Activated CD4-positive, alpha-beta memory T cell treated with anti-CD3 and anti-CD28 coated beads, Interleukin-2, amount 10 ng/mL, durations not matched to agents 7 days and 5 days (primary cell): ENCODE measurements around the gene GORAB. TPM values are rescaled to one million over a fixed set of nuclear protein-coding genes. Genes with fewer than 3 reads are reported as not detected.

ENCODE experiments used
- CTCF ChIA-PET: fragments of 350-600 bp; sonication (Branson Sonifier 250); formaldehyde crosslinking; loops from one replicate; lab custom pipeline; 2021; ENCODE audit warnings: antibody characterized with exemption, inconsistent platforms; lab: Charles Lee
- POLR2A ChIA-PET: fragments of 350-600 bp; sonication (Branson Sonifier 250); formaldehyde crosslinking; loops from one replicate; lab custom pipeline; 2021; ENCODE audit warnings: antibody characterized with exemption; lab: Charles Lee
- DNase-seq: peaks from one replicate; pipeline ENCODE4 v3.0.0-alpha.2; 2020
- H3K27ac Mint-ChIP-seq: one replicate; pipeline ENCODE4 v1.8.0; 2021; ENCODE audit warnings: mild to moderate bottlenecking, mixed read lengths
- H3K27me3 Mint-ChIP-seq: one replicate; pipeline ENCODE4 v1.8.0; 2021; ENCODE audit warnings: mixed read lengths
- H3K36me3 Mint-ChIP-seq: one replicate; pipeline ENCODE4 v1.8.0; 2021; ENCODE audit warnings: low read depth, mixed read lengths
- H3K4me1 Mint-ChIP-seq: one replicate; pipeline ENCODE4 v1.8.0; 2021; ENCODE audit warnings: mixed read lengths
- H3K4me3 Mint-ChIP-seq: one replicate; pipeline ENCODE4 v1.8.0; 2021; ENCODE audit warnings: mild to moderate bottlenecking, mixed read lengths
- H3K9me3 Mint-ChIP-seq: one replicate; pipeline ENCODE4 v1.8.0; 2021; ENCODE audit warnings: mixed read lengths
- total RNA-seq, 2 experiments: library from RNA; stranded (reverse); gene quantifications; one replicate each; pipeline ENCODE4 v1.2.3, GENCODE V29; 2021

Gene GORAB
- total RNA-seq, 2 experiments from 2014 or later = 8.9 to 10.8 TPM

DNA sequence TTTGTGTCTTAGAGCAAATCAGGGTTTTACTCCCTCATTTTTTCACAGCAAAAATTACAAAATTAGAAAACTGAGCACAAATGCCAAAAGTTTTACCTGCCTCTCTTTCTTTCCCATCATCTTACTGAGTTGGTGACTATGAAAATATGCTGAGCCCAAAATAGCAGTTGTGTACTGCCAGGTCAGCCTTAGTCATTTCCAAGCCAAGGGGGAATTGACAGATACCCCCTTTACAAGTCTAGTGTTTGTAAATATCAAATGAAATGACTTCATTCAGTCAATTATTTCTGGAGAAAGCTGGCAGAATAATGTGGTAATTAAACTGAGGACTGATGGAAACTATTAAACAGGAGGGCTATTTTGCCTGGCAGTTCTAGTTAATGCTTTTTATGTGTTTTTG lies 11.4 kb upstream of the GORAB start:
- H3K4me3 Mint-ChIP-seq = no peak overlapping the region
- ChIA-PET POLR2A (no interaction called here), CTCF (no interaction called here)
- no peaks in the 10 kb centered on the region for H3K4me1 Mint-ChIP-seq
- DNase-seq = no peak
- no peak overlapping the region for H3K27ac Mint-ChIP-seq
- no peaks in the 10 kb centered on the region for H3K9me3 Mint-ChIP-seq
- H3K36me3 Mint-ChIP-seq = no peaks in the 10 kb centered on the region
- H3K27me3 Mint-ChIP-seq = peaks cover 24% of the 10 kb centered on the region

DNA sequence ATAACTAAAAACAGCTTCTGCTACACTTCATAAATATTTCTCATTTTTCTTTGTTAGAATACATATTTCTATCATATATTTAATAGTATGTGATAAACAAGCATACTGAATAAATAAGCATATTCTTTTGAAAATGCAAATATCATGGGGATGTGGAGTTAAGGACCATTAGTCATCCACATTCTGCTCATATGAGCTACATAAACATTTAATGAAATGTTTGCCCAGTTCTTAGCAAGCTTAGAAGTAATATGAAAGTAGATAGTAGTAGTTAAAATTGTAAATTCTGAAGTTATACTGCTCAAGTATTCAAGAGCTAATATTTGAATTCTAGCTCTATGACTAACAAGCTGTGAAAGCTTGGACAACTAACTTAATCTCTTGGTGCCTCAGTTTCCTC lies 10.1 kb upstream of the GORAB start:
- Mint-ChIP-seq H3K4me3 (no peak overlapping the region), H3K4me1 (no peaks in the 10 kb centered on the region), H3K27ac (no peak overlapping the region), H3K9me3 (no peaks in the 10 kb centered on the region), H3K27me3 (peaks cover 23% of the 10 kb centered on the region), H3K36me3 (no peaks in the 10 kb centered on the region)
- CTCF ChIA-PET = interaction anchor here (0.7 kb wide), 1 partner anchor 39 kb away, joined by 3 read pairs; no protein-coding TSS in a partner anchor
- POLR2A ChIA-PET = interaction anchor here (1.3 kb wide), 1 partner anchor 10 kb away, joined by 6 read pairs; the partner anchor contains the start of gene GORAB
- DNase-seq = no peak

DNA sequence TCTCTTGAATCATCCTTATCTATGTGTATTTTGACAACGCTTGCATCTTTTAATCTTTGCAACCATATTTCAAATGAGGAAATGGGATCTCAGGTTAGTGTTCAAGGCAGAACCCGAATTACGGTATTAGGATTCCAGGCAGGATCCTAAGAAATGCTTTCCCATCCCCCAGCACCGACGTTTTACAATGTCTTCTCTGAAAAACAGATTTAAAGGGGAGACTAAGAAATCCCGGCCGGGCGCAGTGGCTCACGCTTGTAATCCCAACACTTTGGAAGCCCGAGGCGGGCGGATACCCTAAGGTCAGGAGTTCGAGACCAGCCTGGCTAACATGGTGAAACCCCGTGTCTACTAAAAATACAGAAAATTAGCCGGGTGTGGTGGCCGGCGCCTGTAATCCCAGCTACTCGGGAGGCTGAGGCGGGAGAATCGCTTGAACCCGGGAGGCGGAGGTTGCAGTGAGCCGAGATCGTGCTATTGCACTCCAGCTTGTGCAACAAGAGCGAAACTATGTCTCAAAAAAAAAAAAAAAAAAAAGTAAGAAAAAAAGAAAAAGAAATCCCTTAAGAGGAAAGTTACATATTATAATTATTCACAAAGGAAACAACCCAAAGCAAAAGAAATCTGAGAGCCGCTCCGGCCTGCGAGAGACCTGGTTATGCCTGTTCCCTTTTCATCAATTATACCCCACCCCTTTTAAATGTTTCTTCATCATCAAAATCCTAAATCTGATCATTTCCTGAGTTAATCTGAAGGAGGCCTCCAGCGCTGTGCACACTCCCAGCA lies 801 bp upstream of the GORAB start:
- Mint-ChIP-seq H3K27me3 (peaks cover 10% of the 10 kb centered on the region), H3K4me3 (no peak overlapping the region), H3K4me1 (peaks cover 10% of the 10 kb centered on the region), H3K27ac (no peak overlapping the region), H3K9me3 (no peaks in the 10 kb centered on the region), H3K36me3 (peaks cover 5% of the 10 kb centered on the region)
- ChIA-PET CTCF (interaction anchor here (0.7 kb wide), 2 partner anchors 366 to 404 kb away, joined by 3 to 4 read pairs; no protein-coding TSS in a partner anchor), POLR2A (interaction anchor here (1.1 to 2.8 kb wide), 7 partner anchors 9 to 638 kb away, joined by 3 to 20 read pairs (median 4); partner anchors contain the start of genes KIFAP3 and SCYL3)
- DNase-seq = no peak

DNA sequence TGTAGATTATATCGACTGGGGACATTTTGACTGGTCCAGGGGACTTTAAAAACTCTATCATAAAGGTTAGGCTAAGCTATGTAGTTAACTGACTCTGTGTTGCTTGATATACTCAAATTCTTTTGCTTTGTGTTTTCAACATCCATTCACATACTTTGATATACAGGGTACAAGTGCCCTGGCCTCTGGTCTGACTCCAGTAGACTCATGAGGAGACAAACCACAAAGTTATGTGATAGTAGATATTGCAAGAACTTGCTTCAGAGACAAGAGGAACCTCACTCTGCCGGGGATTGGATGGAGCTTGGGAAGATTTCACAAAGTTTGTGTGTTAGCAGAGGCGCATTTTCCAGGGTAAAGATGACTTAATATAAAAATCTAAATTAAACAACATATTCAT lies 1.3 kb downstream of the GORAB start:
- no peak overlapping the region for H3K27ac Mint-ChIP-seq
- no peaks in the 10 kb centered on the region for H3K9me3 Mint-ChIP-seq
- ChIA-PET POLR2A (interaction anchor here (1.7 kb wide), 1 partner anchor 12 kb away, joined by 6 read pairs; no protein-coding TSS in a partner anchor), CTCF (interaction anchor here (1.4 kb wide), 1 partner anchor 16 kb away, joined by 3 read pairs; no protein-coding TSS in a partner anchor)
- peaks cover 16% of the 10 kb centered on the region for H3K36me3 Mint-ChIP-seq
- peaks cover 10% of the 10 kb centered on the region for H3K4me1 Mint-ChIP-seq
- H3K27me3 Mint-ChIP-seq = peaks cover 7% of the 10 kb centered on the region
- no peak for DNase-seq
- no peak overlapping the region for H3K4me3 Mint-ChIP-seq

DNA sequence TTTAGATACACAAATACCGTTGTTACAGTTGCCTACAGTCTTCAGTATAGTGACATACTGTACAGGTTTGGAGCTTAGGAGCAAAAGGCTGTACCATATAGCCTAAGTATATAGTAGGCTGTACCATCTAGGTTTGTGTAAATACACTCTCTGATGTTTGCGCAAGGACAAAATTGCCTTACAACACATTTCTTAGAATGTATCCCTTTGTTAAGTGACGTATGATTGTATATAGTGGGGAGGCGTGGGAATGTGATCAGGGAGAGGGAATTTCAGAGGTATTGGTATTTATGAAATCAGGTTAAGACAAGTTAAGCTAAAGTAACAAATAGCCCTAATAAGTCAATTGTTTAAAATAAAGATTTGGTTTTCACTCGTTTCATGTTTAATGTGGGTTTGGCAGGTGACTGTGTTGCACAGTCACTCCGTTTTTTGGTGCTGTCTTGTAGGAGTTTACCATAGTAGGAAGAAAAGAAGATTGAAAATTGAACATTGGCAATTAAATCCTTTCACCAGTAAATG lies 2.7 kb downstream of the GORAB start:
- POLR2A ChIA-PET = no interaction called here
- H3K27ac Mint-ChIP-seq = no peak overlapping the region

DNA sequence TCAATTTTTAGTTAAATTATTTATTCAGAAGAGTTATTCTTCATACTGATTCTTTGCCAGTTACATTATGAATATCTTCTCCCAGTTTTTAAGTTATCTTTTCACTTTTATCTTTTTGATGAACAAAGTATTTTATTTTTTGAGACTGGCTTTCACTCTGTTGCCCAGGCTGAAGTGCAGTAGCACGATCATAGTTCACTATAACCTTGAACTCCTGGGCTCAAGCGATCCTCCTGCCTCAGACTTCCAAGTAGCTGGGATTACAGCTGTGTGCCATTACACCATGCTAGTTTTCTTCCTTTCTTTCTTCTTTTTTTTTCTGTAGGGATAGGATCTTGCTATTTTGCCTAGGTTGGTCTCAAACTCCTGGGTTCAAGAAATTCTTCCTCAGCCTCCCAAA lies 3.5 kb downstream of the GORAB start:
- Mint-ChIP-seq H3K27me3 (no peaks in the 10 kb centered on the region), H3K27ac (no peak overlapping the region), H3K4me1 (peaks cover 8% of the 10 kb centered on the region), H3K9me3 (no peaks in the 10 kb centered on the region), H3K36me3 (peaks cover 37% of the 10 kb centered on the region), H3K4me3 (no peak overlapping the region)
- POLR2A ChIA-PET = no interaction called here
- no peak for DNase-seq
- CTCF ChIA-PET = no interaction called here

More for the DNA sequence above, 2.7 kb downstream of the GORAB start:
- H3K4me1 Mint-ChIP-seq = peaks cover 10% of the 10 kb centered on the region
- CTCF ChIA-PET = no interaction called here
- peaks cover 30% of the 10 kb centered on the region for H3K36me3 Mint-ChIP-seq
- H3K27me3 Mint-ChIP-seq = peaks cover 2% of the 10 kb centered on the region
- H3K4me3 Mint-ChIP-seq = no peak overlapping the region
- H3K9me3 Mint-ChIP-seq = no peaks in the 10 kb centered on the region
- no peak for DNase-seq

DNA sequence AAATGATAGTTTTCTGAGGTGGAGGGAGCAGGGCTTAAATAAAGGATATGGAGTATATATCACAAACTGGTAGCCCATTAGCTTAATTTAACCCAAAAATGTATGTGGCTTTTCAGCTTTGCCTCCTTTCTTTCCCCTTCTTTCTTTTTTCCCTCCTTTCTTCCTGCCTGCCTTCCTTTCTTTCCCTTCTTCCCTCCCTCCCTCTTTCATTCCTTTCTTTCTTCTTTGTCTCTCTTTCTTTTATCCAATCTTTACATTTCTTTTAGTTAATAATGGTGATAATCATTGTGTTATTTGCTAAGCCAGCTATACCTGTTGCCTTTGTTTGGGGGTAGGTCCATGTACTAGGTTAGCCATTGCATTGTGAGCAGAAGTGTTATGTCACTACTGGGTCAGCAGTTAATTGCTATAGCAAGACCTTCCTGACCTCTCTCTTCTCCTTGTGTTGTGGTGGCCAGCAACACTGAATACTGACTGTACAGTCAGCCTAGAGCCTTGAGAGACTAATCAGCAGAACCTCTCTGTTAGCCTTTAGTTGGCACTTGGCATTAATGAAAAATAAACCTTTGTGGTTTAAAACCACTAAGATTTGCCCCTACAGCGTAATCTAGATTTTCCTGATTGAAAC lies 5.1 kb downstream of the GORAB start:
- H3K36me3 Mint-ChIP-seq = peaks cover 48% of the 10 kb centered on the region
- CTCF ChIA-PET = no interaction called here
- POLR2A ChIA-PET = no interaction called here
- peaks cover 5% of the 10 kb centered on the region for H3K4me1 Mint-ChIP-seq
- H3K27me3 Mint-ChIP-seq = no peaks in the 10 kb centered on the region
- H3K4me3 Mint-ChIP-seq = no peak overlapping the region
- DNase-seq = no peak
- H3K9me3 Mint-ChIP-seq = no peaks in the 10 kb centered on the region
- no peak overlapping the region for H3K27ac Mint-ChIP-seq

DNA sequence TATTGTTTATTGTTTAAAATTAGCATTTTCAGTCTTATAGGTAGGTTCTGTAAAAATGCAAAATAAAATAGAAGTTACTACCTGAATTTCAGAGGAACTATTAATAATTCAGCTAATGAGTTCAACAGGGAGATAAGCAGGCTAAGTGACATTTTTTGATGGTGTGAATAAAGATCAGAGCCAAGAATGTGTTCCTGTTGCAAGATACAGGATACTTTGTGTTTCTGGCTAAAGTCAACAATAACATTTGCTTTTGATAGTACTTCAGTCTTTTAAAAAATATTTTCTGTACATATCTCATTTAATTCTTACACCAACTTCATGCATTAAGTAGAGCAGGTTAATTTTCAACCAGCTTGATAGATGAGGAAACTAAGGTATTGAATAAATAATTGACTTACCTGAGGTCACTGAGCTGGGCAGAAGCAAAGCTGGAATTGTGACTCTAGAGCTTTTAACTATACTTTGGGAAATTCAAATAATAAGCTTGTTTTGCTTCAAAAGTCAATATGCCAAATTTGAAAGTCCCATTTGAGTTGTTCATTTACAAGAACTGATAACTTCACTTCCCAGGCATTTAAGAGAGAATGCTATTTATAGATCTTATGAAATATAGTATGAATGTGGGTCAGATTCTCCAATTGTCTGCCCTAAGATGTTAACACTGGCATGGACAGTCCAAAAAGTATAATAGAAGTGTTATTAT lies 6.0 kb downstream of the GORAB start:
- Mint-ChIP-seq H3K9me3 (no peaks in the 10 kb centered on the region), H3K36me3 (peaks cover 56% of the 10 kb centered on the region), H3K4me3 (no peak overlapping the region), H3K4me1 (peaks cover 5% of the 10 kb centered on the region), H3K27me3 (no peaks in the 10 kb centered on the region), H3K27ac (no peak overlapping the region)
- ChIA-PET POLR2A (no interaction called here), CTCF (no interaction called here)
- no peak for DNase-seq

DNA sequence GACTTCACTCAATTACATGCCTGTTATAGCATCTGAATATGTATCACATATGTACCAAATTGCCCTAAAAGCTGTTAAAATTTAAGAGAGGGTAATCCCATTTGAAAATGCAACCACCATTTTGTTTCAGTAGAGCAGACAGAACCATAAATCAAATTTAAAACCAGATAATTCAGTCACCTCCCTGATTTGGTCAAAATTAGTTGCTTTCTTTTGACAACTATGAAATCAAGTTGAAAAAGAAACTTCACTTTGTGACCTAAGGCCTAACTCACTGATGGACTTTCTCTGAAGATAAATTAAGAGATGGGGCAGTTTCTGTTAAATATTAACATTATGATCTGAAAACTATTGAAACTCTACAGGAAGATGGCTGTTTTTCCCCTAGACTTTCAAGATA lies 6.7 kb downstream of the GORAB start:
- no peaks in the 10 kb centered on the region for H3K9me3 Mint-ChIP-seq

DNA sequence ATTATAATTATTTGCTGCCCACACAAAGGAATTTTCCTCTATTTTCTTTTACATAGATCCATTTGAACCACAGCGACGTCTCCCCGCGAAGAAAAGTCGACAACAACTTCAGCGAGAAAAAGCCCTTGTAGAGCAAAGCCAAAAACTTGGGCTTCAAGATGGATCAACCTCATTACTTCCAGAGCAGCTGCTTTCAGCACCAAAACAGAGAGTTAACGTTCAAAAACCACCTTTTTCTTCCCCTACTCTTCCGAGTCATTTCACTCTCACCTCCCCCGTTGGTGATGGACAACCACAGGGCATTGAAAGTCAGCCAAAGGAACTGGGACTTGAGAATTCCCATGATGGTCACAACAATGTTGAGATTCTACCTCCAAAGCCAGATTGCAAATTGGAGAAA lies 7.2 kb downstream of the GORAB start:
- Mint-ChIP-seq H3K27me3 (no peaks in the 10 kb centered on the region), H3K36me3 (peaks cover 67% of the 10 kb centered on the region), H3K4me1 (peaks cover 8% of the 10 kb centered on the region), H3K27ac (no peak overlapping the region), H3K9me3 (no peaks in the 10 kb centered on the region), H3K4me3 (no peak overlapping the region)
- DNase-seq = no peak
- ChIA-PET CTCF (interaction anchor here (0.7 kb wide), 1 partner anchor 11 kb away, joined by 3 read pairs; no protein-coding TSS in a partner anchor), POLR2A (no interaction called here)

More for the DNA sequence above, 6.7 kb downstream of the GORAB start:
- peaks cover 62% of the 10 kb centered on the region for H3K36me3 Mint-ChIP-seq
- H3K27me3 Mint-ChIP-seq = no peaks in the 10 kb centered on the region
- no peak overlapping the region for H3K27ac Mint-ChIP-seq
- POLR2A ChIA-PET = no interaction called here
- H3K4me1 Mint-ChIP-seq = peaks cover 8% of the 10 kb centered on the region
- no peak for DNase-seq
- no peak overlapping the region for H3K4me3 Mint-ChIP-seq
- CTCF ChIA-PET = no interaction called here

DNA sequence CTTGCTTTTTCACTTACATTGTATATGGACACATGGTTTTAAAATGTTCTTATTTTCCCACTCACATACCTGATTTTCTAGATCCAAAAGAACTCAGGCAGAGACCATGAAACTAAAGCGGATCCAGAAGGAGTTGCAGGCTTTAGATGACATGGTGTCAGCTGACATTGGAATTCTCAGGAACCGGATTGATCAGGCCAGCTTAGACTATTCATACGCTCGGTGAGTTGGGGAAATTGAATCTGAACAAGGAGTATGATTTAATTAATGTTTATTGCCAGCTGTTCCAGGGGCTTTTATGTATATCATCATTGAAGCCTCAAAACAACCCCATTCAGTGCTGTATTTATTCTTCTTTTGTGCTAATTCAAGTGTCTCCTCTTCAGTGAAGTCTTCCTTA lies 12.7 kb downstream of the GORAB start:
- H3K36me3 Mint-ChIP-seq = peaks cover 75% of the 10 kb centered on the region
- H3K4me1 Mint-ChIP-seq = peaks cover 3% of the 10 kb centered on the region
- H3K27ac Mint-ChIP-seq = no peak overlapping the region
- ChIA-PET CTCF (no interaction called here), POLR2A (interaction anchor here (1.3 kb wide), 1 partner anchor 13 kb away, joined by 3 read pairs; no protein-coding TSS in a partner anchor)
- H3K27me3 Mint-ChIP-seq = no peaks in the 10 kb centered on the region
- no peaks in the 10 kb centered on the region for H3K9me3 Mint-ChIP-seq
- DNase-seq = no peak
- H3K4me3 Mint-ChIP-seq = no peak overlapping the region

DNA sequence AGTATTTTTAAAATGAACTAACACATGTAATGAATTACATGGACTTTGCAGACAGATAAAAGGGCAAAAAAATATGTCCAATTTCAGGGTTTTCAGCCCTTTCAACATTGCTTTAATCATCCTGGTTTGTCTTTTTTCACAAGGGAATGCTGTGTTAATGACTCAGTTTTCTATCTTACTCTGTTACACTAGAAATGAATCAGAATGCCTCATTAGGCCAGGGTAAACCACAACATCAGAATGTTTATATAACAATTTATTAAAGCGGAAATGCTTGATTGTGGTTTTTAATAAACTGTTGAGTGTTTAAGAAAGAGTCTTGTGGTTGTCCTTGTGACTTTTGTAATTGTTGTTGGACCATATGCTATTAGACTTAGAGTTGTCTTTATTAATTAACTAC lies 13.5 kb downstream of the GORAB start:
- no peak overlapping the region for H3K27ac Mint-ChIP-seq
- CTCF ChIA-PET = no interaction called here
- no peak for DNase-seq
- H3K36me3 Mint-ChIP-seq = peaks cover 73% of the 10 kb centered on the region
- H3K27me3 Mint-ChIP-seq = no peaks in the 10 kb centered on the region
- POLR2A ChIA-PET = interaction anchor here (1.3 kb wide), 1 partner anchor 14 kb away, joined by 3 read pairs; no protein-coding TSS in a partner anchor
- H3K4me3 Mint-ChIP-seq = no peak overlapping the region
- no peaks in the 10 kb centered on the region for H3K9me3 Mint-ChIP-seq
- peaks cover 3% of the 10 kb centered on the region for H3K4me1 Mint-ChIP-seq
